Left forelimb (tissue), 1 donor: ENCODE data around the gene KCNQ5.
"Not testable (repeated sequence)": the region's sequence is repeated elsewhere in the genome, so short reads cannot be mapped to it uniquely, and the experiment has no call there.

Experiments
- DNase-seq: peaks from one replicate; pipeline ENCODE4 v3.0.0-alpha.2; 2018; ENCODE audit warnings: low spot score

Gene KCNQ5

DNA sequence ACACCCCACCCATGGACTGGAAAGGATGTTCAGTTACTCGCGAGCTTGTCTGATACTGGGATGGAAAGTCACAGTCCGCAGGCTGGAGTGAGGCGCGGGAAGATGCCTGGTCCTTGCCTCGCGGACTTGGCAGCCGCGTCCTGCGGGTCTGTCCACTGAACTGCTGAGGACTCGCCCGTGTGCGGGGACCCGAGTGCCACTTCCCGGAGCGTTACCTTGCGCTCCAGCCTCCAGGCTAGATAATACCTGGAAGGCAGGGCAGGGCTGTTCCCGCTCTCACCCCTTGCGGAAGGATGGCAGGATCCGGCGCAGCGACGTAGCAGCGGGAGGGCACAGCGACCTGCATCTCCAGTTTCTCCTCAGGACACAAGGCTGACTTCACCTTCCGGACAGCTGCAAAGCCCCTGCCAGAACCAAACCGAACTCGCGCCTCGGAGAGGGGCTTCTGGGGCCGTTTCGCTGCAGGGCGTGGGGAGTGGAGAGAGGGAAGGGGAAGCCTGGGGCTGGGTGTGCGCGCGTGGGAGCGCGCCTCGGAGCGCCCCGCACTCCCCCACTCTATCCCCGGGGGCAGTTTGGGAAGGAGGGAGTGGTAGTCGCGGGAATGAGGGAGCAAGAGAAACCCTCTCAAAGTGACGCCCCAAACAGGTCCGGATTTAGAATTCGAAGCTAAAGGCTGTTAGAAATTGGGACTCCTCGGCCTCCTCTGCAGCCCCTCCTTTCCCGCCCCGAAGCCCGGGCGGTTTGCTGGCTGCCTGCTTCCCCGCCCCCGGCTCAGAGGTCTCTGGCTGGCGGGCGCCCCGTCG, at the start of gene KCNQ5:
KCNQ5 (plus strand) TSS at position 774 of the 803 bp plus-strand sequence.
- peak; percentile 72 for DNase-seq

DNA sequence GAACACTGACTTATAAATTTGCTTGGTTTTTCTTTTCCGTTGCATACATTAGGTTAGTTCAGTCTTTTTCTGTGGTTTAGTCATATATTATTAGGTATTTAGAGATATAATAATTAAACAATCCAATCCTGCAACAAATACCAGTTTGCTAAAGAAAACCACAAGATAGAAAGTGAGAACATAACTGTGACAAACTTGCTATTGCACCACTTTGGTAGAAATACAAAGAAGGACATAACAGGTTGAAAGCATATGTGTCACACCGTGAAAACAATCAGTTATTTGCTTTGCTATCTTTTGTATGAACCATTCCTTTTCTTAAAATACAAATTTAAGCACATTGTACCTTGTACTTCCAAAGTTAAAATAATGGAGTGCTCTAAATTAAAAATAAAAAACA, 42.0 kb upstream of the KCNQ5 start:
- DNase-seq = no peak

DNA sequence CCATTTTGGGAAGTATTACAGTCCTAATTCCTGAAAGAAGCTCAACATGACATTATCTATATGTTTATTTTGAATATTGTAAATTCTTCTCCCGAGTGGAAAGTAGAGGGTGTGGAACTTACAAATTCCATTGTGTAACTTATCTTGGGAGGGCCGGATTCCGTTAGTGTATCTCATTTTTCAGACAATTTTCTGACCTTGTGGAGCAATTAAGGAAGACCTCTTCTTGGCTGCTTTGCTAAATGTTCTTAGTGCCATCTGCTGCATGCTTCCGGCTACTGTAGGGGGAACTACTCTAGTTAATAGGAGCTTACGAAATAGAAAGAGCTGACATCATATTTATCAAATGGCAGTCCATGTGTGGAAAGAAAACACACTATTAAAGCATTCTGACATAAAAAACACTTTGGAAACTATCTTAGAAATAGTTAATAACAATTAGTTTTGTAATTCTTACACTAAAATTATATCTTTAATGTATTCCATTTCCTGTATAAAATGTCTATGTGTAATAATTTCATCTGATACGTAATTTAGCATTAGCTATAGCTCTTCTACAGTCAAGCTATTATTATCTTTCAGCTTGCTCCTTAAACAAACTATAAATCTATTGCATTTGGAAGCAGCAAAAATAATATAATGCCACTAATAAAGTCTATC, 41.5 kb upstream of the KCNQ5 start:
- no peak for DNase-seq

DNA sequence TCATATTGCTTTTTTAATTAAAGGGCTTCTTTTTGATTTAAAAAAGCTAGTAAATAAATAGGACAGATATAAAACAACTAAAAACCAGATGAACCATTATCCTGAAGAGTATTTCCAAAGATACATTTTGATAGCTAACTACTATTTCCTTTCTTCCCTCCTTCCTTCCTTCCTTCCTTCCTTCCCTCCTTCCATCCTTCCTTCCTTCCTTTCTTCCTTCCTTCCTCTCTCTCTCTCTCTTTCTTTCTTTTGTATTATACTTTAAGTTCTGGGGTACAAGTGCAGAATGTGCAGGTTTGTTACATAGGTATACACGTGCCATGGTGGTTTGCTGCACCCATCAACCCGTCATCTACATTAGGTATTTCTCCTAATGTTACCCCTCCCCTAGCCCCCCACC, 40.9 kb upstream of the KCNQ5 start:
- not testable (repeated sequence) for DNase-seq

DNA sequence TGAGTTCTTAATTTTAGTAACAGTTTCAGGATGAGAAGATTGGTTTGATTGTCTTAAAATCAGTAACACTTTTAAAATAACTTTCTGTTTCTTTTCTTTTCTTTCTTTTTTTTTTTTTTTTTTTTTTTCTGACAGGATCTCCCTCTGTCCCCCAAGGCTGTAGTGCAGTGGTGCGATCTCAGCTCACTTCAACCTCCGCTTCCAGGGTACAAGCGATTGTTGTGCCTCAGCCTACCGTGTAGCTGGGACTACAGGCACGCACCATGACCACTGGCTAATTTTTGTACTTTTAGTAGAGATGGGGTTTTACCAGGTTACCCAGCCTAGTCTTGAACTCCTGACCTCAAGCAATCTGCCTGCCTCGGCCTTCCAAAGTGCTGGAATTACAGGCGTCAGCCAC, 33.7 kb upstream of the KCNQ5 start:
- no peak for DNase-seq

DNA sequence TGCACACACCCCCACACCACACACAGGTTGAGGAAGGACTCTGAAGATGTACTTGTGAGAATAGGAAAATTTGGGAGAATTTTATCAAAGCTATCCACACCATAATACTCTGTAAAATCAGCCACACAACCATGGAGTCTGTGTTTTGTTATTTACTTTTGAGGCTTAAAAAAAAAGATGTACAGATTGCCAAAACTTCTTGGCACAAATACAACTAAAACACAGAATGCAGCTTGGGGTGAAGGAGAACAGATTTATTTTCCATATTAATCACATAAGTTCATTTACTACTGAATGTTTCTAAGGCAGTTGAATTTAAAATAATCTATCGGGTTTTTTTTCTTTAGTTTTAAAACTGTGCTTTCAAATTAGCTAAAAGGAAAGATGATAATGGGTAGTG, 32.8 kb upstream of the KCNQ5 start:
- no peak for DNase-seq

DNA sequence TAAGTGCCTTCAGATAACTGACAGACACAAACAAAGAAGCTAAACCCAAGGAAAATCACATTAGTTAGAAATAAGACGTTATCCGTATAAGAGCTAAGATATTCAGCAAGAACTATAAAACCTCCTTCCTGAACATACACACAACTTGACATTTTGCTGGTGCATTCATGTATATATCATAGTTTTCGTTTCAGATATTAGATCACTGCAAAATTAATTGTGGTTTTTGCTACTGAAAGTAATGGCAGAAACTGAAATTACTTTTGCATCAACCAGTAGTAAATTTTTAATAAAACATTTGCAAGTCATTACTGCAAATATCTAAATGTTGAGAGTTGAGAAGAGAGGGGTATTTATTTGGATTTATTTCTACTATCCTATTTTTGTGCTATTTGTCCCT, 26.1 kb upstream of the KCNQ5 start:
- DNase-seq = no peak

DNA sequence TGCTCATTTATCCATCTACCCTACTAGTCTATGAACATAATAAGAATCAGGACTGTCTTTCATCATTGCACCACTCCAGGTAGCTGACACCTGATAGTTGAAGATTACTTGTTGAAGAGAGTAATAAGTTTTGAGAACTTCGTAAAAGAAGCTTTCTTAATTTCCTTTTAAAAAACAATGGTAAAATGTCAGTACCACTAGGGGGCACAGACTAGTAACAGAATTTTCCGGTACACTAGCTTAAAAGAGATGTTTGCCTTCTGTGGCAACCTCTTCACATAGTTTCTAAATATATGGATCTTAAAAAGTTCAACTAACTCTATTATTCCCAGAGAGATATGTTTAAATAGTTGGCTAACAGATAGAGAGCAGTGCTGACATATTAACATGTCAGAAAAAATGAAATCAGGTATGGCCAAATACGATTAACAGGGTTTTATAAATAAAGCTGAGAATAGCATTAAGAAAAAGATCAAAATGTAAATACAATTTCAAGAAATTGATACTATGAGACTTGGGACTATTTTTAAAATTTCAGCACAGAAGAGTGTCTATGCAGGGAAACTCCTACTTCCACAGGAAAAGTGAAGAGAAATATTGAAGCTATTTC, 5.4 kb upstream of the KCNQ5 start:
- DNase-seq = no peak

DNA sequence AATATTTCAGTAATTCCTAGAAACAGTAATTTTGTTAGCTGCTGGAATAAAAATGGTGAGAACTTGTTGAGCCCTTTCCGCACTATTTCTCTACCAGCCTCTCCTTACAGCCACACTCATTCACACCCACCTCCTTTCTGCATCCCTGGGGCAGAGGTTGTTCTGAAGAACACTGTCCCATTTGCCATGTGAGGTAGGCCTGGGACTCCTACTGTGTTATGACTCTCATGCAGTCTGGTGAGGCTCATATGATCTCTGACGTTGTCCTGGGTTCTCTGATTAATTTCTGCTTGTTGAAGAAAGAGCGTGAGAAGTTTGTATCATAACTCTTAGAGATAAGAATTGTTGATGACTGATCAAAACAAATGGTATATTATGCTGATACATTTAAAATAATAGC, 4.1 kb upstream of the KCNQ5 start:
- no peak for DNase-seq

DNA sequence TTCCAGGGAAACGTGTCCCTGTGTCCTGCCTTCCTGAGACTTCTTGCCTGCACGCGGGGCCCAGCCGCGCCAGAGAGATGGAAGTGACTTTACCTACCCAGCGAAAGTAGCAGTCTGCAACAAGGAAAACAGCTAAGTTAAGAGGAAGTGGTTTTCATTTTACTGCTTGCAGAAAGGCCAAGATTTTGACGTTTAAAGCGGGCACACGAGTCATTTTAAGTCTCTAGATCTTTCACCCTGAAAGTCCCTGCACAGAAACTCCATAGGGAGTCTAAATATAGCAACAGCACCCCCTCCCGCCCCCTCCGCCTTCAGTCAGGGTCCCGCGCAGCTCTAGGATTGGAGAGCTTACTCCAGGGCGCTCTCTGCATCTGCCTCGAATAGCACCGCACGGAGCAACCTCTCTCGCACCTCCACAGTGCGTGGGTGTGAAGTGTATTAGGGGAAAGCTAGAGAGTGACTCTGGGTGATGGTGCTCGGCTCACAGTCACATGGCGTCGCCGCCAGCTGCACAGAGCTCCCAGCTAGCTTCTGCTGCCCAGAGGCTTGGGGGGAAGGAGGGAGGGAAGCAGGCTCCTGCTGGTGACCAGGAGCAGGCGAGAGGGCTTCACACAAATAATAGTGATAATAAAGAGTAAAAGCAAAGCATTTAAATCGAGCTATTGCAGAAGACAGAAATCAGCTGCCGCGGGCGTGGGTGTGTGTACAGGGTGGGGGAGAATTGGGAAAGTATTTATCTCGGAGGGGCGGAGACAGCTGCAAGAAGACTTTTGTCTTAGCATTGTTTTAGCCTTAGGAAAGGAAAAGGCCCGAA, 1.8 kb upstream of the KCNQ5 start:
- peak; percentile 70 for DNase-seq

DNA sequence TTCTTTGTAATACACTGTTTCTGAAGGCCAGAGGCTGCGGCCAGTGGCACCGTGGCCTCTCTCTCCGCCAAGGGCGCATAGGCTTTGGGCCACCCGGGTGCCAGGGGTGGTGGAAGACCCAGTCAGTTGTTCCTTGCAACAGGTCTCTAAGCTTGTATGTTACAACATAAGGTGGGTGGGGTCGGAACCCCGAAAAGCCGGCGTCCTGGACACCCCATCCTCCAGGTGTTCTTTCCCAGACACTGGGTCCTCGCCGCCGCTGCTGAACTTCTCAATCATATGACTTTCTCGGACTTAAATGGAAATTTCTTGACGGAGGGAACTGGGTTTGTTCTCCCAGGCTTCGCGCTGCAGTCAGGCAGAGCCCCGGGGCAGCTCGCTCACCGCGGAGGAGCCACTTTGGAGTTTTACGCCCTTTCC, 983 bp upstream of the KCNQ5 start:
- DNase-seq = no peak

DNA sequence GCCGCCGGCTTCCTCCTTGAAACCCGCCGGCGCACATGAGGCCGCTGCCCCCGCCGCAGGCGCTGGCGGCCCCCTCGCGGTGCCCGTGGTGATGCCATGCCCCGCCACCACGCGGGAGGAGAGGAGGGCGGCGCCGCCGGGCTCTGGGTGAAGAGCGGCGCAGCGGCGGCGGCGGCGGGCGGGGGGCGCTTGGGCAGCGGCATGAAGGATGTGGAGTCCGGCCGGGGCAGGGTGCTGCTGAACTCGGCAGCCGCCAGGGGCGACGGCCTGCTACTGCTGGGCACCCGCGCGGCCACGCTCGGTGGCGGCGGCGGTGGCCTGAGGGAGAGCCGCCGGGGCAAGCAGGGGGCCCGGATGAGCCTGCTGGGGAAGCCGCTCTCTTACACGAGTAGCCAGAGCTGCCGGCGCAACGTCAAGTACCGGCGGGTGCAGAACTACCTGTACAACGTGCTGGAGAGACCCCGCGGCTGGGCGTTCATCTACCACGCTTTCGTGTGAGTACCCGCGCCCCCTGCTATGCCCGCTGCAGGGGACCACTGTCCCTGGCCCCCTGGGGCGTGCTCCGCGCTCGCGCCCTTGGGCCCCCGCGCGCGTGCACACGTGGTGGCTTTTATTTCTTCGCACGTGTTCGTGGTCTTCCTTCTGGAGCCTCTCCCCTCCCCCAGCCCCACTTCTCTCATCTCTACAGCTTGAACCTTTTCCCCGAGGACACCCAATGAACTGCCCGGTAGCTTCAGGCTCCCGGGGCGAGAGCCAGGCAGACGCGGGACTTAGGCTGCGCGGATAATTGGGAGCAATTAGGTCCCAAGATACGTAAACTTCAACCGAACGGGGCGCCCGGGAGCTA, 453 bp downstream of the KCNQ5 start:
- DNase-seq = peak; percentile 71

DNA sequence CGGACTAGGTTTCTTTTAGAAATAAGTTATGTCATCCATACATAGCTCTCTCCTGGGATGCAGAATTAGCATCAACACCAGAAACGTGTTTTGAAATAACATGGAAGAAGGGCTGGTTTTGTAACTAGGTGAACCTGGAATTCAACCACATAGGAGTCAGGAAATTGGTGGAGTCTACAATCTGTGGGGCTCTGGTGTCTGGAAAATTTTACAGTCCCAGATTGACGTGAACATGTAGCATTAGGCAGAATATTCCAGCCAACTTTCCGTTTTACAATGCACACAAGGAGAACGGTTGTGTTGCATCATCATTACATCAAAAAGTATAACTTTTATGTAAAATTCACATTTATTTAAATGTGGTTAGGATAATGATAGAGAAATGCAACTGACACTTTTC, 1.9 kb downstream of the KCNQ5 start:
- no peak for DNase-seq

DNA sequence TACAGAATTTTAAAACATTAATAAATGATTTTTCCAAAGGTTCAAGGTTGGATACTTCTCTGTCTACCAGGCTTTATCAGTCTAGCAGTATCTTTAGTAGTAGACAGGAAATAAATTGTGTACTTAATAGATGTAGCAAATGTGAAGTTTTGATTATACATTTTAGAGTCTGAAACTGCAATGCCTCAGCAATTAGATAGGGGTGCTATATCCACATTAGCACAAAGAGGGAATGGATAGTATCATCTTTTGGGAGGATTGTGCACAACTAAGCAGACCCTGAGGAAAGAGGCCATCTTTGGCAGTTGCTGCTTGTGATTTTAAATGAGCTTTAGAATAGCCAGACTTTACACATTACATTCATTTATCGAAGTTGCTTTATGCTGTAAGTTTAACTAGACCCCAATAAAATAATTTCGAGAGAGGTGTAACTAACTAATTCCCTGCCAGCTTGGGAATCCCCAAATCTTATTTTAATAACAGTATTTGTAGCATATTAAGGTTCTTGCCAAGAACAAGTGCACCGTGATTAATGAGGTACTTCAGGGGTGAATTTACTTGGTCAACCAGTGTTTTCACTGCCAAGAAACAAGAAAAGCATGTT, 2.8 kb downstream of the KCNQ5 start:
- DNase-seq = no peak

DNA sequence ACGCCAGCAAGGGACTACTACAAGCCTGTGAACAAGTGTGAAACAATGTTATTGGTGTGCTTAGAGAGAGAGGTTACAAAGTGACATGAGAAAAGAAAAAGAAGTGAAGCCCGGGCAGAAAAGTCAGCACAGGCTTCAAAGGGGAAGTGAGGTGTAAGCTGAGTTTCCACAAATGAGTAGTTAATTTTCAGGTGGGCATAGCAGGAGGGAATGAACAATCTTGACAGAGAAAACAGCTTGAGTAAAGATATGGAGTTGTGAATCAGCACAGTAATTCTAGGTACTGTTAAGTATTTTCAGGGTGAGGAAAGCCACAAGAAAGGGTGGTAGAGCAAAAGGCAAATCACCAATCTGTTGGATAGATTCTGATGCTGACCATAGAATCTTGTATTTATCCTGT, 4.3 kb downstream of the KCNQ5 start:
- no peak for DNase-seq

DNA sequence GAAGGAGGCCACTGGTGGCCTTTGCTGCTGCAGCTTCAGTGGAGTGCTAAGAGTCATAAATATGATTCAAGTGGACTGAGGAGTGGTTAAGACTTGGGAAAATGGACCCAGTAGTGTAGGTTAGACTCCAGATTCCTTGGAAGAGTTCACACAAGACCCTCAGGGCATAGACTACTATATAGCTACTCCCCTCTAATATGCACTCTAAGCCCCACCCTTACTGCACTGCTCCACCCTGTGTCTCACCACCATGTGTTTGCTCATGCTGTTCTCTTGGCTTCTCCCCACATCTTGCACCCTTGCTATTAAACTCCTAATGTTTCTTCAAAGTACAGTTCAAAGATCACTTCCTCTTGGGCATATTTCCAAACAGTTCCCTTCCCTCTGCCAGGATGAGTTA, 5.7 kb downstream of the KCNQ5 start:
- DNase-seq = no peak

DNA sequence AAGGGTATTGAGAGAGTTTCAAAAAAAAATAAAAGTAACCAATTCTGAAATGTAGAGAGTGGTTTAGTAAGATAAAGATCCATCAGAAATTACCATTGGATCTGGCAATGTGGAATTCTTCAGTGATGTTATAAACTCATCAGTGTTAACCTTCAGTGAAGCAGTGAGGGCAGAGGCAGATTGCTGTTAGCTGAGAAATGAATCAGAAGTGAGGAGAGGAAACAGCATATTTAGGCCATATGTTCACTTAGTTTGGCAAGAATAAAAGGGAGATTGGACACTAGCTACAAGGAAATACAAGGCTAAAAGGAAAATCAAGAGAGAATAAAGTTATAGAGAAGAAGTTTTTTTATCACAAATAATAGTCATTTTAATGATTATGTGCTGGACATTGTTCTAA, 9.6 kb downstream of the KCNQ5 start:
- DNase-seq = no peak

DNA sequence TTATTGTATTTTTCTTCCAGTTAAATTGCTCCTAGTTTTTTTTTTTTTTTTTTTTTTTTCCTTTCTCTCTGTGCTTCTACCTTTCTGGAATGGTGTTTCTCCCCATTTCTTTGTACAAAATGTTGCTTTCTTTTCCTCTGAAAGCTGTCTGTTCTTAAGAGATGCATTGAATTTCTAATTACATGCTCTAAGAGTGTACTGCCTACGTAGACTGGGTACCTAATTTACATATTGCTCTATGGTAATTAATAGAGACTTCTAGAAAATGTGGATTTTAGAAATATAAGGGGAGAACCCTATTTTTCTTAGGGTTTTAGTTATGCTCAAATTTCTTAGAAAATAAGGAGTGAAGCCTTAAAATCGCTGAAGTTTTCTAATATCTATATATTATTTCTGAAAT, 13.8 kb downstream of the KCNQ5 start:
- no peak for DNase-seq

DNA sequence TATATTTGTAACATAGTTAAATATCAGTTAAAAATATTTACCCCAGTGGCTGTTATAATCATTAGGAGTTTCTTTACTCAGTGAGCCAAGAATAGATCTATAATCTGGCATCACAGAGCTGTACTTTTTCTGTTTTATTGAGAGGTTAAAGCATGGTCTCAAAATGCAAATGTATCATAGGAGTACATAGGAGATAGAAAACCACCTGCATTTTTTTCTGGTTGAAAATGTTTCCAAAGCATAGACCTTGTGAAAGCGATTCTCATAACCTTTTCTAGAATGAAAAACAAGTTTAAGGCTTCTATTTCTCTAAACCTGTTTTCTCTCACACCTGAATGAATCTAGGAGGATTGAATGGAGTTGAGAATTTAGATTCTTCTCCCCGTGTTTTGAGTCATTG, 14.4 kb downstream of the KCNQ5 start:
- no peak for DNase-seq

DNA sequence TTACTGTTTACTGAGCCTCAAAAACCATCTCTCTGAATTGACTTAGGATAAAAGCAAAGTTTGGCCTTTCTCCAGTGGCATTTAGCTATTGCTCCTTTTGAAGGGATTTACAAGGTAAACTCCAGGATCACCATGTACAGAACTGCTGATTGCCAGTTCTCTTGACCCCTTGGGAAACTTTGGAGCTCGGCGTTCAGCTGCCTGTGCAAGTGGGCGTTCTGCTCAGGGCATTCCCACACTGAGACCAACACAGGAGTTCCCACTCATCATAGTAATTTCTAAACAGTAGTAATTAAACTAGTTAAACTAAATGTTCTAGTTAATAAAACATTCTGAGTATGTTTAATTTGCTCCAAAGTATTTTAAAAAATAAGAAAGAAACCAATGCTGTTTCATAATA, 14.9 kb downstream of the KCNQ5 start:
- no peak for DNase-seq
